ENCODE results near the gene TDRD12. TPM values are rescaled to one million over a fixed set of nuclear protein-coding genes. Genes with fewer than 3 reads are reported as not detected.

TDRD12 gene, protein sequence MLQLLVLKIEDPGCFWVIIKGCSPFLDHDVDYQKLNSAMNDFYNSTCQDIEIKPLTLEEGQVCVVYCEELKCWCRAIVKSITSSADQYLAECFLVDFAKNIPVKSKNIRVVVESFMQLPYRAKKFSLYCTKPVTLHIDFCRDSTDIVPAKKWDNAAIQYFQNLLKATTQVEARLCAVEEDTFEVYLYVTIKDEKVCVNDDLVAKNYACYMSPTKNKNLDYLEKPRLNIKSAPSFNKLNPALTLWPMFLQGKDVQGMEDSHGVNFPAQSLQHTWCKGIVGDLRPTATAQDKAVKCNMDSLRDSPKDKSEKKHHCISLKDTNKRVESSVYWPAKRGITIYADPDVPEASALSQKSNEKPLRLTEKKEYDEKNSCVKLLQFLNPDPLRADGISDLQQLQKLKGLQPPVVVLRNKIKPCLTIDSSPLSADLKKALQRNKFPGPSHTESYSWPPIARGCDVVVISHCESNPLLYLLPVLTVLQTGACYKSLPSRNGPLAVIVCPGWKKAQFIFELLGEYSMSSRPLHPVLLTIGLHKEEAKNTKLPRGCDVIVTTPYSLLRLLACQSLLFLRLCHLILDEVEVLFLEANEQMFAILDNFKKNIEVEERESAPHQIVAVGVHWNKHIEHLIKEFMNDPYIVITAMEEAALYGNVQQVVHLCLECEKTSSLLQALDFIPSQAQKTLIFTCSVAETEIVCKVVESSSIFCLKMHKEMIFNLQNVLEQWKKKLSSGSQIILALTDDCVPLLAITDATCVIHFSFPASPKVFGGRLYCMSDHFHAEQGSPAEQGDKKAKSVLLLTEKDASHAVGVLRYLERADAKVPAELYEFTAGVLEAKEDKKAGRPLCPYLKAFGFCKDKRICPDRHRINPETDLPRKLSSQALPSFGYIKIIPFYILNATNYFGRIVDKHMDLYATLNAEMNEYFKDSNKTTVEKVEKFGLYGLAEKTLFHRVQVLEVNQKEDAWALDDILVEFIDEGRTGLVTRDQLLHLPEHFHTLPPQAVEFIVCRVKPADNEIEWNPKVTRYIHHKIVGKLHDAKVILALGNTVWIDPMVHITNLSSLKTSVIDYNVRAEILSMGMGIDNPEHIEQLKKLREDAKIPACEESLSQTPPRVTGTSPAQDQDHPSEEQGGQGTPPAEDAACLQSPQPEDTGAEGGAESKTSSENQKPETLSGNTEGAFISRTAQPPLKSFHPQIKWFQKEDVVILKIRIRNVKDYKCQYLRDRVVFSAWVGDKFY (N-terminal part only)
- not detected for polyA plus RNA-seq (2012; ENCODE audit: insufficient read length, low read depth)

GRCh38 chr19:32719611-32720059 is at the start of gene TDRD12:
TSS of gene TDRD12 (plus strand) at chr19:32719767. CDS start at chr19:32720073, 306 bp downstream.
- TF ChIP-seq REST (IDR thresholded peaks at IDR 0.05; ENCODE audit: insufficient read depth in 1 of 2, low read depth in 2 of 2, low read length in 2 of 2): no peak
- TF ChIP-seq FOXP2 (optimal IDR thresholded peaks at IDR 0.05; ENCODE audit: borderline replicate concordance, extremely low read depth, extremely low read length, insufficient read depth): no peak
- no peak for TF ChIP-seq TAF1 (IDR thresholded peaks at IDR 0.05; ENCODE audit: borderline replicate concordance, insufficient read depth, low read length)
- TF ChIP-seq POLR2AphosphoS5 (IDR thresholded peaks at IDR 0.05; ENCODE audit: low read depth, low read length): no peak
- no peak for TF ChIP-seq SIN3A (IDR thresholded peaks at IDR 0.05; ENCODE audit: borderline replicate concordance, insufficient read depth, low read length)

GRCh38 chr19:32671883-32672593 is 47.5 kb upstream of the TDRD12 start:
- no peak for TF ChIP-seq POLR2AphosphoS5 (IDR thresholded peaks at IDR 0.05; ENCODE audit: low read depth, low read length)
- TF ChIP-seq FOXP2 (optimal IDR thresholded peaks at IDR 0.05; ENCODE audit: borderline replicate concordance, extremely low read depth, extremely low read length, insufficient read depth): no peak
- no peak for TF ChIP-seq SIN3A (IDR thresholded peaks at IDR 0.05; ENCODE audit: borderline replicate concordance, insufficient read depth, low read length)
- TF ChIP-seq TAF1 (IDR thresholded peaks at IDR 0.05; ENCODE audit: borderline replicate concordance, insufficient read depth, low read length): no peak
- no peak for TF ChIP-seq REST (IDR thresholded peaks at IDR 0.05; ENCODE audit: insufficient read depth in 1 of 2, low read depth in 2 of 2, low read length in 2 of 2)

DNA sequence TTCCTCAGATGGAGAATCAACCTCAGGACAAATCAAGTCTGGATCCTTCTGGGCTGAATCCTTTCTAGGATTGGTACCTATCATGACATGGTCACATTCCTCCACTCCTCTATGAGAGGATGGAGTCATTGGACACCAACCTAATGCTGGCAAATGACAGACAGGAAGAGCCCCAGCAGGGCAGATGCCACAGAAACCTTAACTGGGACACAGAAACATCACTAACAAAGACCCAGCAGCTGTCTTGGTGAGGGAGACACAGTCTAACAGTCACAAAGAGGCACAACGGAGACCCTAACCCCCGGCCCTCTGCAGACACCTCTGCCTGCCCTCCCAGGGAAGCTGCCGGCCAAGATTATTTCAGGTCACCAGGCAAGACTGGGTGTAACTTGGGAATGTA is 46.7 kb upstream of the TDRD12 start:
- TF ChIP-seq SIN3A (IDR thresholded peaks at IDR 0.05; ENCODE audit: borderline replicate concordance, insufficient read depth, low read length): no peak
- no peak for TF ChIP-seq FOXP2 (optimal IDR thresholded peaks at IDR 0.05; ENCODE audit: borderline replicate concordance, extremely low read depth, extremely low read length, insufficient read depth)
- TF ChIP-seq POLR2AphosphoS5 (IDR thresholded peaks at IDR 0.05; ENCODE audit: low read depth, low read length): no peak
- no peak for TF ChIP-seq REST (IDR thresholded peaks at IDR 0.05; ENCODE audit: insufficient read depth in 1 of 2, low read depth in 2 of 2, low read length in 2 of 2)
- no peak for TF ChIP-seq TAF1 (IDR thresholded peaks at IDR 0.05; ENCODE audit: borderline replicate concordance, insufficient read depth, low read length)

DNA sequence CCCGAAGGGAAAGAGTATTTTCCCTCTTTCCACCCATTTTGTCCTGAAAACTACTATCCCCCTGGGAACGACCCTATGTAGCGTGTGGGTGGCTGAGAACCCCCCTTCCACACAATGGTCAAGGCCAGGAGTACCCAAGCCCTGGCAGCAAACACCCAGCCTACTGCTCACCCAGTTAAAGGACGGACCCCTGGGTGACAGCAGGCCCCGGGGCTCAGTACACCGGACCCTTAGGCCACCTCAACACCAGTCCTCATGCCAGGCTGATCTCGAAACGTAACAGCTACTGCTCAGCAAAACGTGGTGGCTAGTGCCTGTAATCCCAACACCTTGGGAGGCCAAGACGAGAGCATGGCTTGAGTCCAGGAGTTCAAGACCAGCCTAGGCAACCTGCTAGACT is 46.0 kb upstream of the TDRD12 start:
- no peak for TF ChIP-seq SIN3A (IDR thresholded peaks at IDR 0.05; ENCODE audit: borderline replicate concordance, insufficient read depth, low read length)
- no peak for TF ChIP-seq TAF1 (IDR thresholded peaks at IDR 0.05; ENCODE audit: borderline replicate concordance, insufficient read depth, low read length)
- no peak for TF ChIP-seq FOXP2 (optimal IDR thresholded peaks at IDR 0.05; ENCODE audit: borderline replicate concordance, extremely low read depth, extremely low read length, insufficient read depth)
- no peak for TF ChIP-seq POLR2AphosphoS5 (IDR thresholded peaks at IDR 0.05; ENCODE audit: low read depth, low read length)
- TF ChIP-seq REST (IDR thresholded peaks at IDR 0.05; ENCODE audit: insufficient read depth in 1 of 2, low read depth in 2 of 2, low read length in 2 of 2): no peak
